A673 (cell line): ENCODE data around the gene BAAT. TPM values are rescaled to one million over a fixed set of nuclear protein-coding genes. Genes with fewer than 3 reads are reported as not detected.

Experiments
- BruUV-seq: library from RNA; stranded (reverse); fragments of 400-500 nt; replicated peaks from 2 replicates; lab custom pipeline; 2021; lab: Mats Ljungman, UMichigan
- CTCF ChIA-PET: fragments of 300-600 bp; sonication (Branson Sonifier 250); formaldehyde crosslinking; loops from one replicate; lab custom pipeline; 2022; ENCODE audit warnings: antibody characterized with exemption; lab: Charles Lee
- POLR2A ChIA-PET: fragments of 300-600 bp; sonication (Branson Sonifier 250); formaldehyde crosslinking; loops from one replicate; lab custom pipeline; 2022; ENCODE audit warnings: antibody characterized with exemption; ENCODE audit not compliant: low non-redundant PET; lab: Charles Lee
- DNase-seq: peaks from one replicate; pipeline ENCODE4 v3.0.0-alpha.2; 2015; ENCODE audit warnings: low spot score
- H3K27ac ChIP-seq: fragments of 200-600 bp; sonication (generic); 2 replicates; pipeline ENCODE4 v1.5.1; 2016; ENCODE audit warnings: mixed run types, low read depth, mild to moderate bottlenecking, mixed read lengths, antibody characterized with exemption, low read length; ENCODE audit not compliant: poor library complexity, severe bottlenecking
- H3K27me3 ChIP-seq: fragments of 200-600 bp; sonication (generic); replicated peaks from 2 replicates; pipeline ENCODE4 v1.6.1; 2017; ENCODE audit warnings: mixed run types, low read depth, mild to moderate bottlenecking, mixed read lengths, antibody characterized with exemption, low read length; ENCODE audit not compliant: insufficient read depth, poor library complexity
- H3K36me3 ChIP-seq: fragments of 200-600 bp; sonication (generic); 2 replicates; pipeline ENCODE4 v1.6.1; 2016; ENCODE audit warnings: mixed run types, mild to moderate bottlenecking, mixed read lengths, antibody characterized with exemption, low read length; ENCODE audit not compliant: insufficient read depth, poor library complexity, severe bottlenecking
- H3K4me1 ChIP-seq: fragments of 200-600 bp; sonication (generic); 2 replicates; pipeline ENCODE4 v1.6.1; 2017; ENCODE audit warnings: mixed run types, mild to moderate bottlenecking, mixed read lengths, antibody characterized with exemption, low read length; ENCODE audit not compliant: insufficient read depth, poor library complexity, severe bottlenecking
- H3K4me3 ChIP-seq: fragments of 200-600 bp; sonication (generic); 2 replicates; pipeline ENCODE4 v1.5.1; 2016; ENCODE audit warnings: low read depth, mixed run types, mild to moderate bottlenecking, mixed read lengths, low read length; ENCODE audit not compliant: poor library complexity, severe bottlenecking
- H3K9me3 ChIP-seq: fragments of 200-600 bp; sonication (generic); 2 replicates; pipeline ENCODE4 v1.6.1; 2016; ENCODE audit warnings: mixed run types, low read depth, mild to moderate bottlenecking, mixed read lengths, antibody characterized with exemption, low read length; ENCODE audit not compliant: poor library complexity, severe bottlenecking
- EZH2 ChIP-seq: fragments of 200-600 bp; sonication (generic); IDR thresholded peaks from 2 replicates; pipeline ENCODE4 v1.6.1; 2017; ENCODE audit warnings: borderline replicate concordance, low read depth, mild to moderate bottlenecking, mixed read lengths, antibody characterized with exemption, low read length; ENCODE audit not compliant: poor library complexity, severe bottlenecking
- intact Hi-C: fragments of 100-400 bp; cut with micrococcal nuclease; formaldehyde crosslinking; loops from one replicate; pipeline ENCODE4 v1.10.0; 2022; ENCODE audit not compliant: unreplicated experiment
- total RNA-seq: library from RNA; stranded (reverse); gene quantifications from 2 replicates; pipeline ENCODE4 v1.2.3, GENCODE V29; 2021
- TF ChIP-seq, protein P1 (sequence below): fragments of 300-800, 200-600 bp; sonication (generic); conservative IDR thresholded peaks from 2 replicates; pipeline ENCODE4 v1.5.1; 2017; ENCODE audit warnings: low read depth, mild to moderate bottlenecking, antibody characterized with exemption, low read length, moderate library complexity, mixed read lengths

The BAAT gene
- total RNA-seq, 1 experiment from 2014 or later, result 0.17 TPM

DNA sequence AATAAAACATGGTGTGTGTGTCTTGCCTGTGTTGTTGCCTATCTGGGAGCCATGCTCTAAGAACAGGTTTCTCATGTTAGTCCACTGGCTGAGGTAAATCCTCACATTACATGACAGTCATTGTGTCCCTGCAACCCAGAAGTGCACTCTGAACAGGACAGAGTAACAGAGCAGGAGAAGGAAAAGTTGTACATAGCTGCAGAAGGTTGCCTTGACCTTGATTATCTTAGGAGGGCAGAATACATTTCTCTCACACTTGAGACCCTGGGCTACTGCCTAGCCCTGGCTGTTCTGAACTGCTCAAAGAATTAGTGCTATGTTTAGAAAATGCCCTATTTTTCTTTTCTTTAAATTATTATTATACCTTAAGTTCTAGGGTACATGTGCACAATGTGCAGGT lies 30.8 kb upstream of the BAAT start:
- Histone ChIP-seq H3K4me3 (no peak overlapping the region), H3K4me1 (no peaks in the 10 kb centered on the region), H3K9me3 (peaks cover 24% of the 10 kb centered on the region), H3K27me3 (peaks cover 8% of the 10 kb centered on the region), H3K27ac (no peak overlapping the region), H3K36me3 (no peaks in the 10 kb centered on the region)
- DNase-seq, result no peak
- intact Hi-C loops, result no loop called here
- BruUV-seq, result no TSS peak
- no peak for TF ChIP-seq EZH2
- TF ChIP-seq, protein P1, sequence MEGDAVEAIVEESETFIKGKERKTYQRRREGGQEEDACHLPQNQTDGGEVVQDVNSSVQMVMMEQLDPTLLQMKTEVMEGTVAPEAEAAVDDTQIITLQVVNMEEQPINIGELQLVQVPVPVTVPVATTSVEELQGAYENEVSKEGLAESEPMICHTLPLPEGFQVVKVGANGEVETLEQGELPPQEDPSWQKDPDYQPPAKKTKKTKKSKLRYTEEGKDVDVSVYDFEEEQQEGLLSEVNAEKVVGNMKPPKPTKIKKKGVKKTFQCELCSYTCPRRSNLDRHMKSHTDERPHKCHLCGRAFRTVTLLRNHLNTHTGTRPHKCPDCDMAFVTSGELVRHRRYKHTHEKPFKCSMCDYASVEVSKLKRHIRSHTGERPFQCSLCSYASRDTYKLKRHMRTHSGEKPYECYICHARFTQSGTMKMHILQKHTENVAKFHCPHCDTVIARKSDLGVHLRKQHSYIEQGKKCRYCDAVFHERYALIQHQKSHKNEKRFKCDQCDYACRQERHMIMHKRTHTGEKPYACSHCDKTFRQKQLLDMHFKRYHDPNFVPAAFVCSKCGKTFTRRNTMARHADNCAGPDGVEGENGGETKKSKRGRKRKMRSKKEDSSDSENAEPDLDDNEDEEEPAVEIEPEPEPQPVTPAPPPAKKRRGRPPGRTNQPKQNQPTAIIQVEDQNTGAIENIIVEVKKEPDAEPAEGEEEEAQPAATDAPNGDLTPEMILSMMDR, result no peak
- POLR2A ChIA-PET, result no interaction called here
- CTCF ChIA-PET, result no interaction called here

DNA sequence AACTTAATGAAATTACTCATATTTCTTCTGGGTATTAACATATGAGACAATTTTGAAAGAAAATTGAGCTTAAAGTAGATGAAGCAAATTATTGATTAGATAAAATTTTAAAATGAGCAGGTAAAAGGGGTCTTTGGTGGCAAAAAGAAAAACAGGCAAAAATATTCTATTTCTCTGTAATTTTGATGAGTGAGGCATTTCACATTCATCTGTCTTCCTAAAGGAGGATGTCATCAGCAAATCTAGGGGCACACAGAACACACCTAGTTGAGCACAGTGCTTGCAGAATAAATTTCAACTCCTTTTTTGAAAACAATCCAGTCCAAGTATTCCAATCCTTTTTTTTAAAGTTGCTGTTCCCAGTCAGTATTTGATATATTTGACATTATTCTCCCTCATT lies 30.0 kb upstream of the BAAT start:
- Histone ChIP-seq H3K27me3 (peaks cover 2% of the 10 kb centered on the region), H3K27ac (no peak overlapping the region), H3K4me3 (no peak overlapping the region), H3K9me3 (peaks cover 31% of the 10 kb centered on the region), H3K4me1 (no peaks in the 10 kb centered on the region), H3K36me3 (peaks cover 2% of the 10 kb centered on the region)
- intact Hi-C loops, result no loop called here
- POLR2A ChIA-PET, result no interaction called here
- DNase-seq, result no peak
- no TSS peak for BruUV-seq
- CTCF ChIA-PET, result no interaction called here
- TF ChIP-seq, protein P1, result no peak
- TF ChIP-seq EZH2, result no peak

DNA sequence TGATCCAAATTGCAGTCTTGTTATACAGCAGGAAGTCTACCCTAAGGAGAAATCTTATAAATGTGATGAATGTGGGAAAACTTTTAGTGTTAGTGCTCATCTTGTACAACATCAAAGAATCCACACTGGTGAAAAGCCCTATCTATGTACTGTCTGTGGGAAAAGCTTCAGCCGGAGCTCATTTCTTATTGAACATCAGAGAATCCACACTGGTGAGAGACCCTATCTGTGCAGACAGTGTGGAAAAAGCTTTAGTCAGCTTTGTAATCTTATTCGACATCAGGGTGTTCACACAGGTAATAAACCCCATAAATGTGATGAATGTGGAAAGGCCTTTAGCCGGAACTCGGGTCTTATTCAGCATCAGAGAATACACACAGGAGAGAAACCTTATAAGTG lies 24.3 kb upstream of the BAAT start:
- H3K4me1 ChIP-seq, result no peaks in the 10 kb centered on the region
- no peak for DNase-seq
- BruUV-seq, result no TSS peak
- CTCF ChIA-PET, result no interaction called here
- peaks cover 58% of the 10 kb centered on the region for H3K36me3 ChIP-seq
- H3K9me3 ChIP-seq, result peaks cover 87% of the 10 kb centered on the region
- TF ChIP-seq, protein P1, result no peak
- TF ChIP-seq EZH2, result no peak
- POLR2A ChIA-PET, result no interaction called here
- intact Hi-C loops, result no loop called here
- no peaks in the 10 kb centered on the region for H3K27me3 ChIP-seq
- no peak overlapping the region for H3K4me3 ChIP-seq
- H3K27ac ChIP-seq, result no peak overlapping the region
